Measurements from ENCODE around the gene NFKBIE.

NFKBIE gene

DNA sequence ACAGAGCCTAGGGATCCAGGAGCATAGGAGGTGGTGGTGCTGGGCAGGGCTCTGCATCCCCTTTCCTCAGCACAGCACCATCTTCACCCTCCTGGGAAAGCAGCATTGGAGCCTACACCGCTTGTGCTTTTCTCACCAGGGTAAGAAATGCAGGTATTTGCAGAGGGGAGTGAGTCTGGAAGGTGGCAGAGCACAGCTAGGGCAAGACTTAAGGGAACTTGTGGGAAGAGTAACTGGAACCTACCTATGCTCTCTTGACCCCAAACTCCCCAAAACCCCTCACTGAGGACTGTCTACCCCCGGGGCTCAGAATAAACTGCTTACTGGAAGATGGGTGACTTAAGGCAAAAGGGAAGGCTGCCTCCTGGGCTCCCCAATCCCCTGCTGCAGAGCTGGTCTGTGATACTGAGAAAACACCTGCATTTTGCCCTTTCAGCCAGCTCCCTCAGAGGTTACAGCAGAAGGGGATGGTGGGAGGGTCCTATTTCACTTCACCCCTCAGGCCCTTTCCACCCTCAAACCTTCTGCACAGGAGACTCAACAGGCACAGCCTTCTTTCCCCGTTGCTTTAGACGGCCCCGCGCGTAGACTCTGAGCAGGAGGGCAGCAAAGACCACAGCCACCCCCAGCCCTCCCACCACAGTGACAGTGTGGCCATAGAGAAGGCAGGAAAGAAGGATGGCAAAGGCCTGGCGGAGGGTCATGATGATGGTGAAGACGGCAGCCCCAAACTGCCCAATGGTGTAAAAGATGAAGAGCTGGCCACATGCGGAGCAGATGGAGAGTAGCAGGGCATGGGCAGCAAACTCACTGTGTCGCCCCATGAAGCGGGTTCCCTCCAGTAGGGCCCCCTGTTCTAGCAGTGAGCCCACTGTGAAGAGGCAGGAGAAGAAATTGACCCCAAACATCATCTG lies 10.9 kb downstream of the NFKBIE start:
- Histone ChIP-seq H2AFZ (ENCODE audit: low read length) (no peak overlapping the region), H4K20me1 (ENCODE audit: insufficient read depth, low read length) (no peaks in the 10 kb centered on the region), H3K27me3 (ENCODE audit: insufficient read depth, low read length) (no peaks in the 10 kb centered on the region), H3F3A (ENCODE audit: insufficient read depth, low read length) (peaks cover 33% of the 10 kb centered on the region), H3K9me3 (ENCODE audit: low read length) (no peaks in the 10 kb centered on the region), H3K9me2 (ENCODE audit: low read depth, low read length) (no peaks in the 10 kb centered on the region), H3K36me3 (ENCODE audit: insufficient read depth, low read length) (peaks cover 64% of the 10 kb centered on the region), H3K79me2 (ENCODE audit: insufficient read depth, low read length) (no peaks in the 10 kb centered on the region), H3K27ac (ENCODE audit: low read depth, low read length, poor library complexity, severe bottlenecking) (peak overlapping the region; percentile 71), H3K4me1 (ENCODE audit: insufficient read depth, low read length, severe bottlenecking) (peaks cover 43% of the 10 kb centered on the region), H3K4me2 (ENCODE audit: low read length) (peak overlapping the region; percentile 95; the same call in 1 of the 2 replicates), H3K4me3 (ENCODE audit: low read depth, low read length, poor library complexity, severe bottlenecking) (no peak overlapping the region), H3K9ac (ENCODE audit: low read length) (no peak overlapping the region)
- TF ChIP-seq CTCF (IDR thresholded peaks at IDR 0.05; ENCODE audit: low read length) (no peak), EZH2 (IDR thresholded peaks at IDR 0.05; ENCODE audit: borderline replicate concordance, low read length) (no peak)

DNA sequence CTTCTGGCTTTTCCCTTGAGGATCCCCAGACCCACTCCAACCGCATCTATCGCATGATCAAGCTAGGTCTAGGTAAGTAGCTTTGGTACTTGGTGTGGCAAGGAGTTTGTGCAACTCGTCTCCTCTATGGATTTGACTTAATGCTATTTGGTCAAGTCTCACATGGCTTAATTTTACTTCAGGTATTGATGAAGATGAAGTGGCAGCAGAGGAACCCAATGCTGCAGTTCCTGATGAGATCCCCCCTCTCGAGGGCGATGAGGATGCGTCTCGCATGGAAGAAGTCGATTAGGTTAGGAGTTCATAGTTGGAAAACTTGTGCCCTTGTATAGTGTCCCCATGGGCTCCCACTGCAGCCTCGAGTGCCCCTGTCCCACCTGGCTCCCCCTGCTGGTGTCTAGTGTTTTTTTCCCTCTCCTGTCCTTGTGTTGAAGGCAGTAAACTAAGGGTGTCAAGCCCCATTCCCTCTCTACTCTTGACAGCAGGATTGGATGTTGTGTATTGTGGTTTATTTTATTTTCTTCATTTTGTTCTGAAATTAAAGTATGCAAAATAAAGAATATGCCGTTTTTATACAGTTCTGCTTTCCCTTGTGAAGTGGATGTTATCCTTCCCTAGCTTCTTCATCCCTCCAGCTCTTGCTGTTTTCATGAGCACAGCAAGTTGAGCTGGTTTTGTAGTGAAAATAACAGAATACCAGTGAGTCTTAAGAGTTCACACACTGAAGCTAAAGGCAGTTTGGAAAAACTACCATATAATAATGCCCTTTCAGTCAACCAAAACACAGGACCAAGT lies 11.8 kb downstream of the NFKBIE start:
- Histone ChIP-seq H3K36me3 (ENCODE audit: insufficient read depth, low read length) (peaks cover 68% of the 10 kb centered on the region), H3K79me2 (ENCODE audit: insufficient read depth, low read length) (peaks cover 6% of the 10 kb centered on the region), H3K4me3 (ENCODE audit: low read depth, low read length, poor library complexity, severe bottlenecking) (no peak overlapping the region), H2AFZ (ENCODE audit: low read length) (no peak overlapping the region), H3K27ac (ENCODE audit: low read depth, low read length, poor library complexity, severe bottlenecking) (no peak overlapping the region), H3K4me1 (ENCODE audit: insufficient read depth, low read length, severe bottlenecking) (peaks cover 47% of the 10 kb centered on the region), H3K9me2 (ENCODE audit: low read depth, low read length) (no peaks in the 10 kb centered on the region), H3K27me3 (ENCODE audit: insufficient read depth, low read length) (no peaks in the 10 kb centered on the region), H4K20me1 (ENCODE audit: insufficient read depth, low read length) (no peaks in the 10 kb centered on the region), H3F3A (ENCODE audit: insufficient read depth, low read length) (peaks cover 33% of the 10 kb centered on the region), H3K4me2 (ENCODE audit: low read length) (no peak overlapping the region; the same call in 1 of the 2 replicates), H3K9me3 (ENCODE audit: low read length) (no peaks in the 10 kb centered on the region), H3K9ac (ENCODE audit: low read length) (no peak overlapping the region)
- TF ChIP-seq CTCF (IDR thresholded peaks at IDR 0.05; ENCODE audit: low read length) (peak; percentile 63), EZH2 (IDR thresholded peaks at IDR 0.05; ENCODE audit: borderline replicate concordance, low read length) (no peak)

DNA sequence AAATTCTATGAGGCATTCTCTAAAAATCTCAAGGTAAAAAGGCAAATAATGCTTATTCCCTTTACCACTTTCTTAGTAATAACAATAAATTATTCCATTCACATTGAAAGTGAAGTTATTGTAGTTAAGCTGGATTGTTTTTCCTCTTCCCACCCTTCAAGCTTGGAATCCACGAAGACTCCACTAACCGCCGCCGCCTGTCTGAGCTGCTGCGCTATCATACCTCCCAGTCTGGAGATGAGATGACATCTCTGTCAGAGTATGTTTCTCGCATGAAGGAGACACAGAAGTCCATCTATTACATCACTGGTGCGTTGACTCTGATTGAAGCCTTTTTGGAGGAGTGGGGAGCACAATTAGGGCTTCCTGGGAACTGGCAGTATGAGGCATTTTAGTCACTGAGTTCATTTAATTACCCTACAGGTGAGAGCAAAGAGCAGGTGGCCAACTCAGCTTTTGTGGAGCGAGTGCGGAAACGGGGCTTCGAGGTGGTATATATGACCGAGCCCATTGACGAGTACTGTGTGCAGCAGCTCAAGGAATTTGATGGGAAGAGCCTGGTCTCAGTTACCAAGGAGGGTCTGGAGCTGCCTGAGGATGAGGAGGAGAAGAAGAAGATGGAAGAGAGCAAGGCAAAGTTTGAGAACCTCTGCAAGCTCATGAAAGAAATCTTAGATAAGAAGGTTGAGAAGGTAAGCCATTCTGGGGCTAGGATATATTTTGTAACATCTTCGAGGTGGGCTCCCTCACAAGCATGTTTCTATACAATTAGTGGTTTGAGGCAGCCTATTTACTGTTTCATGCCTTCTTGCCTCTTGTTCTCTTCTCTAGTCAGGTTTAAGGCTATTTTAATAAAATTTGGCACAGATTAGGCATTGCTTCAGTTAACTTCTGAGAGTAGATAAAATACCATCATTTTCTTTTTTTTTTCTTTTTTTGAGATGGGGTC lies 13.5 kb downstream of the NFKBIE start:
- Histone ChIP-seq H3K27me3 (ENCODE audit: insufficient read depth, low read length) (no peaks in the 10 kb centered on the region), H3K4me3 (ENCODE audit: low read depth, low read length, poor library complexity, severe bottlenecking) (no peak overlapping the region), H3K4me2 (ENCODE audit: low read length) (no peak overlapping the region), H3K9me3 (ENCODE audit: low read length) (no peaks in the 10 kb centered on the region), H3K36me3 (ENCODE audit: insufficient read depth, low read length) (peaks cover 83% of the 10 kb centered on the region), H3K9me2 (ENCODE audit: low read depth, low read length) (no peaks in the 10 kb centered on the region), H4K20me1 (ENCODE audit: insufficient read depth, low read length) (no peaks in the 10 kb centered on the region), H2AFZ (ENCODE audit: low read length) (no peak overlapping the region), H3K27ac (ENCODE audit: low read depth, low read length, poor library complexity, severe bottlenecking) (no peak overlapping the region), H3K79me2 (ENCODE audit: insufficient read depth, low read length) (peaks cover 22% of the 10 kb centered on the region), H3K4me1 (ENCODE audit: insufficient read depth, low read length, severe bottlenecking) (peaks cover 43% of the 10 kb centered on the region), H3K9ac (ENCODE audit: low read length) (no peak overlapping the region), H3F3A (ENCODE audit: insufficient read depth, low read length) (peaks cover 33% of the 10 kb centered on the region)
- TF ChIP-seq CTCF (IDR thresholded peaks at IDR 0.05; ENCODE audit: low read length) = no peak

Data from OCI-LY1 (cell line).